Measurements from ENCODE around the gene SRSF3. TPM values are rescaled to one million over a fixed set of nuclear protein-coding genes. Genes with fewer than 3 reads are reported as not detected.

Gene SRSF3
- total RNA-seq, 1 experiment from 2014 or later: 954 TPM

Small RNA genes within 50 kb of the gene (microRNA-seq; reads per million reads assigned to microRNA genes)
- not detected for gene MIR3925 (ENCODE audit: borderline microRNAs expressed)

Other genes with a start within 250 kb of the SRSF3 start
- gene ETV7, start 206.7 kb upstream of the SRSF3 start, total RNA-seq (2021): 0.92 and 0.94 TPM in 2 replicates
- gene PXT1, start 151.5 kb upstream of the SRSF3 start, total RNA-seq (2021): not detected in 2 replicates
- gene KCTD20, start 151.4 kb upstream of the SRSF3 start, total RNA-seq (2021): 22.2 and 22.6 TPM in 2 replicates
- gene STK38, start 46.9 kb upstream of the SRSF3 start, total RNA-seq (2021): 17.5 TPM in 2 replicates
- gene CDKN1A, start 84.4 kb downstream of the SRSF3 start, total RNA-seq (2021): 17.4 and 19.1 TPM in 2 replicates
- gene RAB44, start 103.5 kb downstream of the SRSF3 start, total RNA-seq (2021): 0.04 TPM in 1 of 2 replicates, not detected in the other
- gene CPNE5, start 245.1 kb downstream of the SRSF3 start, total RNA-seq (2021): 0.29 and 0.52 TPM in 2 replicates